ENCODE measurements around the gene DOCK11.

- TF ChIP-seq POLR2AphosphoS5 (IDR thresholded peaks at IDR 0.05; ENCODE audit: low read depth, low read length), result no peak
- TF ChIP-seq POLR2A (IDR thresholded peaks at IDR 0.05; ENCODE audit: low read depth, low read length), result no peak
- TF ChIP-seq TAF1 (IDR thresholded peaks at IDR 0.05; ENCODE audit: borderline replicate concordance, low read depth, low read length), result no peak
Measured at GRCh38 chrX:118558926-118559325, 63.3 kb downstream of the DOCK11 start.
